ENCODE results near the gene SKI.
"Not testable (repeated sequence)": the region's sequence is repeated elsewhere in the genome, so short reads cannot be mapped to it uniquely, and the experiment has no call there.

Gene SKI

DNA sequence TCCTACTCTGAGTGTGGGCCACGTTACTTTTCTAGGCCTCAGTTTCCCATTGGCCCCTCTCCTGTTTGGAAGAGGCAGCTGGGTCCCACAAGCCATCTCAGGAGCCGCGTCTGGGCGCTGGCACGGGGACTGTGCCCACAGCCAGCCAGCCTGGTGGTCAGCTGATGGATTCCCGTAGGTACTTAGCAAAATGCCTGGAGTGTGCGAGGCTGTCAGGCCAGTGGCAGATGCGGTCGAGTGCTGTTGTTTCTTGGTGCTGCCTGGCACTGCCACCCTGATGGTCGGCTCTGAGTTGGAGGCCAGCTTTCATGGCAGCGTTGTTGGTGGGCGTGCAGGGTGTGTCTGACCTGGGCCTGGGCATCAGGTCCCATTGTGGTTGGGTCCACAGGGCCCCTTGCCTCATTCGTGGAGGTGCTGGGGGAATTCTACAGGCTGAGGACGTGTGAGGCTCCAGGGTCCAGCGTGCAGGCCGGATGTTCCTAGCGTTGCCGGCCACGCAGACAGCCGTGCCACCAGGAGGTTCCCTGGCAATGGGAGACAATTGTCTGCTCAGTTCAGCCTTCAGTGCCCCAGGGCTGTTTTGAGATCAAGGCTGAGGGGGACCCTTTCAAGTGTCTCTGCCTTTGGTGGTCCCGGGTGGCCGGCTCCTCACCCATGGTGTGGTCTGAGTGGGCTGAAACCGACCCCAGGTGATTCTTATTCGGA is 20.9 kb downstream of the SKI start:
- DNase-seq = no peak

DNA sequence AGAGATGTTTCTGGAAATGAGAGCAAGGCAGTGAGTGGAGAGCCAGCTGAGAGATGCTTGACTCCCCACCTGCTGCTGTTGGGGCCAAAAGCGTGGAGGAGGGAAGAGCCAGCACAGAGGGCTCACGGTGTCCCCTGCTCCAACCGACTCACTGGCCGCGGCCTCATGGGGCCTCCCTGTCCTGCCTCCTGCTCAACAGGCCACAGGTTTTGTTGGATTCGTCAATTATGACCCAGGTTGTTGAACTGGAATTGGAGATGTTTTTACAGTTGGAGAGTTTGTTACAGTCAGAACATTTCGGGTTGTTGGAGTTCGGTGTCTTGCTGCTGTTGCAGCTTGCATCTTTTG is 21.4 kb downstream of the SKI start:
- no peak for DNase-seq

DNA sequence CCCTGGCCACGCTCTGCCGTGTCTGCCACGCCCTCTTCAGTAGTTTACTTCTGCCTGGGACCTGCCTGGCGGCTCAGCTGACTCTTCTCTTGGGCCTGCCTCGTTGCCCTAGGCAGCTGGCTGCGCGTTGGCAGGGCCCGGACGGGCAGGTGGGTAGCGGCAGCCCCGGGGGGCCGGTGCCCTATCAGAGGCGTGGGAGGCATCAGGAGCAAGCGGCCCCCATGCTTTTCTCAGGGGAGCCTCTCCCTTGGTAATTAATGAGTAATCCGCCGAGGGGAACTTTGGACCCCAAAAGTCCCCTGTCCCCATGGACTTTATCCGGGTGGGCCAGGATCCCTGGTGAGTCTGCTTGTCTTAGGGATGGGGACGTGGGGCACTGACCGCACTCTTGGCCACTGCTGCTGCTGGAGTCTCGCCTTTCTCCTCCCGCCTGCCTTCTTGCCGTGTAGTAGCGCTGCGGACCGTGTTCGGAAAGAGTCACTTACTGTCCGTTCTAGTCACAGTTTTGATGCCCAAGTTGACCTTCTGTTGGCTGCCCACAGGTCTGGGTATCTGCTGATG is 22.7 kb downstream of the SKI start:
- DNase-seq = no peak

DNA sequence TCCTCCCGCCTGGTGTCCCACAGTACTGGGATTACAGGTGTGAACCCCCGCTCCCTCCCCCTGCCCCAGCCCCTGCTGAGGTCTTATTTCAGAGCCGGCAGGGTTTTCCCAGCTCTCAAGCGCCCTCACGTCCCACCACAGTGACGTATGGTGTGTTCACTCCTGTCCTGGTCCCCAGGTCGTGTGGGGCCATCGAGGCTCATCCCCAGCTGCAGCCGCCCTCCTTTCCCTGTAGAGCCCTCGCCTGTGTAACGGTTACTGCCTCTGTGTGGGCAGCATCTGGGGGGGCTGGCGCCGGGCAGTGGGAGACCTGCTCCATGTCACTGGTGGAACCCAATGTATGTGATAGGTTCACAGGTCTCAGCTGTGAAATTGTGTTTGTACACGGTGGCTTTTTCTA is 23.2 kb downstream of the SKI start:
- no peak for DNase-seq

DNA sequence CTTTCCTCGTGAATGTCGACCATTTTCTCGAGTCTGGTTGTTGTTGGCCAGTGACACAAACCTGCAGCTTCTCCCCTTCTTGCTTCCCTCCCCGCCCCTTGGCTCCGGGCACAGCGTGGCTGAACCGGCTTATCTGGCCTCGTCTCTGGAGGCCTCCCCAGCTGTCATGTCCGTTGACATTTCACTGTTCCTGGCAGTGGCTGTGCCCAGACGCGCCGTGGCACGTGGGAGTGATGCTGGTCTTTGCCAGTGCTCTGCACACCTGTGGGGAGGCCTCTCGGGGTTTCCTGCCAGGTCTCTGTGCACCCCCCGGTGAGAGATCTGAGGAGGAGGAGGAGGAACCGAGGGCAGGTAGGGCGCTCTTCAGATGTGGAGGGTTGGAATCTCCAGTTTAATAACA is 23.7 kb downstream of the SKI start:
- DNase-seq = no peak

DNA sequence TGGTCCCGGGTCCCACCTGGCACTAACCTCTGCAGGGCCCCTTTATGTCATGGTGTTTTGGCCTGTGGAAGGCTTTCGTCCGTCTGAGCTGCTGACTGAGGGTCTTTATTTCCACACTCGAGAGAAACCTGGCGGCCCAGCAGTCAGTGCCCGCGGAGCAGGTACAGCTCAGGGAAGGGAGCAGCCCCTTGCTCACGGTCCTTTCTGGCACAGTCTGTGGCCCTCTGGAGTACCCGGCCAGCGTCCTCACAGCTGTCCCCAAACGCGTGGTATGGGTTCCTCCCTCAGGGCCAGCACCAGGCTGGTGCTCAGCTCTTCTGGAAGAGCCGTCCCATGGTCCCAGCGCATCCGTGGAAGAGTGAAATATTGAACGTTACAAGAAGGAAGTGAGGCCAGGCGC is 24.3 kb downstream of the SKI start:
- no peak for DNase-seq

DNA sequence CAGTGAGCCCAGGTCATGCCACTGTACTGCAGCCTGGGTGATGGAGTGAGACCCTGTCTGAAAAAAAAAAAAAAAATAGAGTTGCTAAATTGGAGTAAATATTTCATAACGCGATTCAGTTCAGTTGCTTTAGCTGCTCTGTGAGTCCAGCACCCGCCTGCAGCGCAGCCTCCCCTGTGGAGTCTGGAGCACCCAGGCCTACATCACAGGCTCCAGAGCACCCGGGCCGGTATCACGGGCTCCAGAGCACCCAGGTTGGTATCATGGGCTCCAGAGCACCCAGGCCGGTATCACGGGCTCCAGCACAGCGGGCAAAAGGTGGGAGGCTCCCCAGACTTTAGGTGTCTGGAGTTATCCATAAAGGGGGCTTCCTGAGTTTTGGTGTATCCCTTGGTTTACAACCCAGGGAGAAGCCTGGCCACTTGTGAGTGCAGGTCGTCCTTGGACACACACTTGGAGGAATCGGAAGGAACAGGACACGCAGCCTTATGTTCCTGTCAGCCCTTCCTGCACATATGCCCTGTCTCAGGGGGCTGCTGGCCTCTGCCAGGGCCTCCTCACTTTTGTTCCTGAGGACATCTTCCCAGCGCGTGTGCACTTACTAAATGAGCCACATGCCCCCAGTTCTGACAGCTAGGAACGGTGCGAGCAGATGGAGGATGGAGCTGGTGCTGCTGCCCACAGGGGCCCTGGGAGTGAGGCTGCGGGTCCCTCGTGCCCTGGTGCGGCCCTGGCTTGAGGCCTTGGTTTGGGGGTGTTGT is 25.1 kb downstream of the SKI start:
- DNase-seq = no peak

DNA sequence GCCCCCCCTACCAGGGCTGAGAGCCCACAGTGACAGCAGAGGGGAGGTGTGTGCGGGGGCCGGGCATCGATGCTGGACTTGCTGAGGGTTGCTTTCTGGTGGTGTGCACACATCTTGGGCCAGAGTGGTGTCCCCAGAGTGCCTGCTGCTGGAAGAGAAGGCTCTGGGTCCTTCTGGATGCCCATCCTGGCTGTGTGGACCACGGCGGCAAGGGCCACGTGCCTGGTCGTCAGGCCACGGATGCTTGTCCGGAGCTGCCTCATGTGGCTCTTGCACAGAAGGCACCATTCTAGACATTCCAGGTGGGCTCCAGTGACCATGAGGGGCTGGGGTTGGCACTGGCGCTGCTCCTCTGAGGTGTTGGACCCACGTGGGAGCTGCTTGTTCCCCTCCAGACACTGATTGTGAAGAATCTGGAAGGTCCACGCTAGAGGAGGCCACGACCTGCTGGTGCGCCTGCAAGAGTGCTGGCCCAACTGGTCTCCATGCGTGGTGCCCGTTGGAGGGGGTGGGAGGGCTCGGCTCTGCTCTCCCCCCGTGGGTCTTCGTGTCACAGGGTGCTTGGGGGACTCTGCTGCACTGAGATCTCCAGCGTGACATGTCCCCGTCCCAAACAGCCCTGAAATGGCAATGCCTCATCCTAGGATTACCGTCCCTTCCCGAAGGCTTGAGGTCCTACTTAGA is 25.8 kb downstream of the SKI start:
- no peak for DNase-seq

DNA sequence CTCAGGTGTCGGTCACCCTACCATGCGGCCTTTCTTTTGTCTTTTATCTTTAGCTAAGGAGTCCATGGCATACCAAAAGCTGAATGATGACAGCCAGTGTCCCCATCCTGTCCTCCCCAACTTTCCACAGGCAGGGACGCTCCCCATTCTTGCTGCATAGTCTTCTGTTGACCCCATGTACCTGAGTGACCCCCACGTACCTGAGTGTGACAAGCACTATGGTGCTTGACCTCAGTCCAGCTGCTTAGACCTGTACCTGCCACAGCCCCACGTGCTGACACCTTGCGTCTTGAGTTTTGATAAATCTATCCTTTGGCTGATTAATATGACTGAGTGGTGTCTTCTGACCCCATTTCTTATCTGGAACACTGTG is 26.9 kb downstream of the SKI start:
- no peak for DNase-seq

DNA sequence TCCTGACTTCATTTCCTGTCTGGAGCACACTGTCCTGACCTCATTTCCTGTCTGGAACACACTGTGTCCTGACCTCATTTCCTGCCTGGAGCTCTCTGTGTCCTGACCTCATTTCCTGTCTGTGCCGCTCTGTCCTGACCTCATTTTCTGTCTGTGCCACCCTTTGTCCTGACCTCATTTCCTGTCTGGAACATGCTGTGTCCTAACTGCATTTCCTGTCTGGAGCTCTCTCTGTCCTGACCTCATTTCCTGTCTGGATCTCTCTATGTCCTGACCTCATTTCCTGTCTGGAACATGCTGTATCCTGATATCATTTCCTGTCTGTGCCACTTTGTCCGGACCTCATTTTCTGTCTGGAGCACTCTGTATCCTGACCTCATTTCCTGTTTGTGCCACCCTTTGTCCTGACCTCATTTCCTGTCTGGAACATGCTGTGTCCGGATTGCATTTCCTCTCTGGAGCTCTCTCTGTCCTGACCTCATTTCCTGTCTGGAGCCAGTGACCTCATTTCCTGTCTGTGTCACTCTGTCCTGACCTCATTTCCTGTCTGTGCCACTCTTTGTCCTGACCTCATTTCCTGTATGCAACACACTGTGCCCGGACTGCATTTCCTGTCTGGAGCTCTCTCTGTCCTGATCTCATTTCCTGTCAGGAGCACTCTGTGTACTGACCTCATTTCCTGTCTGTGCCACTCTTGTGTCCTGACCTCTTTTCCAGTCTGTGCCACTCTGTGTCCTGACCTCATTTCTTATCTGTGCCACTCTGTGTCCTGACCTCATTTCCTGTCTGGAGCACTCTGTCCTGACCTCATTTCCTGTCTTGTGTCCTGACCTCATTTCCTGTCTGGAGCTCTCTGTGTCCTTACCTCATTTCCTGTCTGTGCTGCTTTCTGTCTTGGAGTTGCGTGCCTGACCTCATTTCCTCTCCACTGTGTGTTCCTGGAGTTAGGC is 27.6 kb downstream of the SKI start:
- no peak for DNase-seq

DNA sequence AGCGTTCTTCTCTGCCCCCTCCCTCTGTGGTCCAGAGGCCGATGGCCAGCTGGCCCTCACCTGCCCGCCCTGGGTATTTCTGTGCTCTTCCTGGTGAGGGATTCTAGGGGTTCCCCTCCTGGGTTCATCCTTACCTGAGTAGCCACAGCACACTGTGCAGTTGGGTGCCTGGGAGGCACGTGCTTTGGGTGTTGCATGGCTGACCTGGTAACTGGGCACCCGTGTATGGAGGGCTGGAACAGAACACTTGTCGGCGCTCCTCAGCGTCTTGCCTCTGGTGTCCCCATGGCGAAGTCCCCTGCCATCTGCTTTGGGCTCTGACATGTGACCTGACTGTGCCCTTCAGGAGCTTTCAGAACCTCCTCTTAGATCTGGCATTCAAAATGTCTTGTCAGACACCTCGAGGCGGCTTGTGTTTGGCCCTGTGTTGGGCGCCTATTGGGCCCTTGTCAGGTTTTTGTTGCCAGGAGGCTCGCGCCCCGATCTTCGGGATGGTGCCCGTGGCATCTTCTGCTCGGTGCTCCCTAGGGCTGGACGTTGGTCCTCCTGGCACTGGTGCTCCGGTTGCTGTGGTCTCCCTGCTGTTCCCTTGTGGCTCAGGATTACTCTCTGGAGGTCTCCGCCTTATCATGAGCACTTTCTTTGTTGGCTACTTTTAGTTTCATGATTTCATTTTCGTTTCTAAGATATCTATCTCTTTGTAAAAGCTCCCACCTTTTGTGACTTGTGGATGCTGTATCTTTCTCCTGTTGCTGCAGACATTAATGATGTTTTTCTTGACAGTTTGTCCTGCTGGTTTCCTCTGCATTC is 28.5 kb downstream of the SKI start:
- no peak for DNase-seq

DNA sequence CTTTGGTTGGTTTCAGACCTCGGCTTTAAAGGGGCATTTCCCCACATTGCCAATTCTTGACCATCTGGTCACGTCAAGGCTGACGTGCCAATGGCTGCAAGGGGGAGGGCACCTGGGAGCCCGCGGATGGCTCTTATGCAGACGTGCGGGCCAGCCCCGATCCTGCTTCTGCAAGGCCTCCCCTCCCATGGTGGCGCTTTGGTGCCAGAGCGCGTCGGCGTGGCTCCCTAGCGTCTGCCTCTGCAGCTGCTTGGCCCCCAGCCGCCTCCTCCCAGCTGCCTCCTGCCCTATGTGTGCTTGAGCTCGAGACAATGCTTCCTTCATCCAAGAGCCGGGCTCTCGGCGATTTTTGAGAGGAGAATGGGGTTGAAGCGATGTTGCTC is 29.1 kb downstream of the SKI start:
- no peak for DNase-seq

DNA sequence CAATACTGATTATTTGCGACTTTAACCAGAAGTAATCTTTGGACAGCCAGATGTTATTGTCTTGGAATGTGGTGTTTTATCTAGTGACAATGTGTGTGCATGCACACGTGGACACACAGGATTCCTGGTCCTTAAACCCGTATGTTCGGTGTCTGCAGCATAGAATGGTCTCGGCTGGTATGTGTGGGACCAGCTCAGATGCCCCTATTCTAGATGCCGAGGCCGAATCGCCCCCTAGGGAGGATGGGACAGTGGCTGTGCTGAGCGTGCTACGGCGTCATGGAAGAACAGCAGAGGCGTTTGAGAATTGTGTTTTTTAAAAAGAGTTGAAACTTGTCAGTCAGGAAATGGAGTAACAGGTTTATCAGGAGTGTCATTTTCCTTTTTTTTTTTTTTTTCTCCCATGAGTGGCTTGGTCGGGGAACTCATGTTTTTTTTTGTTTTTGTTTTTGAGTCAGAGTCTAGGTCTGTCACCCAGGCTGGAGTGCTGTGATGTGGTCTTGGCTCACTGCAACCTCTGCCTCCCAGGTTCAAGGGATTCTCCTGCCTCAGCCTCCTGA is 30.1 kb downstream of the SKI start:
- DNase-seq = no peak

DNA sequence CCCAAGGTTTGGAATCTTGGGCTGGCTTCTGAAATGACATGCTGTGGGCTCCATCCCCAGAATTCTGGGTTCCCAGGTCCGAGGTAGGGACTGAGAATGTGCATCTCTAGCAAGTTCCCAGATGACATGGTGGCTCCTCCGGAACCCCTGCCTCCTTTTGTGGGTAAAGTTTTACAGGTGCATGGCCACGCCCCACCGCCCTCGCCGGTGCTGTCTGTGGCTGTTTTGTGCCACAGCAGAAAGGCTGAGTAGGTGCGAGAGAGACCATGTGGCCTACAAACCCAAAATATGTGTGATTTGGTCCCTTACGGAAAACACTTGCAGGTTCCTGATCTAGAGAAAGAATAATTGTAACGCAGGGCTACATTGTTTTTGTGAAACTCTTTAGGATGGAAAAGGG is 30.9 kb downstream of the SKI start:
- no peak for DNase-seq

DNA sequence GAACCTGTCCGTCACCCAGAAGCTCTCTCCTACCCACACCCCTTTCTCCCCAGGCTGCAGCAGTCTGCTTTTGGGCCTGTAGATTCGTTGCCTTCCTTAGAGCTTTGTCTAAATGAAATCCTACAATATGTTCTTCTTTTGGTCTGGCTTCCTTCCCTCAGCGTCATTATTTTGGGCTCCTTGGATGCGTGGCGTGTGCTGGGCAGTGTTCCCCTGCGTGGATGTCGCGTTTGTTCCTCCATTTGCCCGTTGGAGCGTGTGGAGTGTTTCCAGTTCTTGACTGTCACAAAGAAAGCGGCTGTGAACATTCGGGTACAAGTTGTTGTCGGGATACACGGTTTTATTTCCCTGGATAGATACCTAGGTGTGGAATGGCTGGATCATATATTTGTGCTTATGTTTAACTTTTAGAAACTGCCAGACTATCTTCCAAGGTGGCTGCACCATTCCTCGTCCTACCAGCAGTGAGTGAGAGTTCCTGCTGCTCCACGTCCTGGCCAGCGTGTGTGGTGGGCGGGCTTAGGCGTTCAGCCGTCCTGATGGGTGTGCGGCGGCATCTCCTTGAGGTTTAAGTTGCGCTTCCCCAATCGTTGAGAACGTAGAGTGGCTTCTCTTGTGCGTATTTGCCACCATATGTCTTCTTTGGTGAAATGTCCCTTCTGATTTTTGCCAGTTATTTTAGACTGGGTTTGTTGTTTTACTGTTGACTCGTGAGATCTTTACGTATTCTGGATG is 31.7 kb downstream of the SKI start:
- DNase-seq = no peak

DNA sequence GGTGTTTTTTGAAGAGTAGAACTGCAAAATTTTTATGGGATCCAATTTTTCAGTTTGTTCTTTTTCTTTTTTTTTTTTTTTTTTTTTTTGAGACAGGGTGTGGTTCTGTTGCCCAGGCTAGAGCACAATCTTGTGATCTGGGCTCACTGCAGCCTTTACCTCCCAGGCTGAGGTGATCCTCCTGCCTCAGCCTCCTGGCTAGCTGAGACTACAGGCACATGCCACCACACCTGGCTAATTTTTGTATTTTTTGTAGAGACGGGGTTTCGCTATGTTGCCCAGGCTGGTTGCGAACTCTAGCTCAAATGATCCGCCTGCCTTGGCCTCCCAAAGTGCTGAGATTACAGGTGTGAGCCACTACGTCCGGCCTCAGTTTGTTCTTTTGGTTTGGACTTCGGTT is 32.4 kb downstream of the SKI start:
- DNase-seq = not testable (repeated sequence)

DNA sequence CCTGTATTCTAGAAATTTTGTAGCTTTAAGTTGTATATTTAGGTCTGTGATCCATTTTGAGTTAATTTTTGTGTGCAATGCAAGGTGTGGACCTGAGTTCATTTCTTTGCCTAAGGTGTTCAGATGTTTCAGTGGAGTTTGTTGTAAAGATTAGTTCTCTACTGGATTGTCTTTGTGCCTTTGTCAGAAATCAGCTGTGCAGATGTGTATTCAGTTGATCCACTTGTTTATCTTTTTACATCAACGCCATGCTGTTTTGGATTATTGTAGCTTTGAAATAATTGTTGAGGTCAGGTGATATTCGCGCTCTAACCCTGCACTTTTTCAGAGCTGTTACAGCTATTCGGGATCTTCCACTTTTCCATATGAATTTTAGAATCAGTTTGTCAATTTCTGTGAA is 32.8 kb downstream of the SKI start:
- DNase-seq = no peak

DNA sequence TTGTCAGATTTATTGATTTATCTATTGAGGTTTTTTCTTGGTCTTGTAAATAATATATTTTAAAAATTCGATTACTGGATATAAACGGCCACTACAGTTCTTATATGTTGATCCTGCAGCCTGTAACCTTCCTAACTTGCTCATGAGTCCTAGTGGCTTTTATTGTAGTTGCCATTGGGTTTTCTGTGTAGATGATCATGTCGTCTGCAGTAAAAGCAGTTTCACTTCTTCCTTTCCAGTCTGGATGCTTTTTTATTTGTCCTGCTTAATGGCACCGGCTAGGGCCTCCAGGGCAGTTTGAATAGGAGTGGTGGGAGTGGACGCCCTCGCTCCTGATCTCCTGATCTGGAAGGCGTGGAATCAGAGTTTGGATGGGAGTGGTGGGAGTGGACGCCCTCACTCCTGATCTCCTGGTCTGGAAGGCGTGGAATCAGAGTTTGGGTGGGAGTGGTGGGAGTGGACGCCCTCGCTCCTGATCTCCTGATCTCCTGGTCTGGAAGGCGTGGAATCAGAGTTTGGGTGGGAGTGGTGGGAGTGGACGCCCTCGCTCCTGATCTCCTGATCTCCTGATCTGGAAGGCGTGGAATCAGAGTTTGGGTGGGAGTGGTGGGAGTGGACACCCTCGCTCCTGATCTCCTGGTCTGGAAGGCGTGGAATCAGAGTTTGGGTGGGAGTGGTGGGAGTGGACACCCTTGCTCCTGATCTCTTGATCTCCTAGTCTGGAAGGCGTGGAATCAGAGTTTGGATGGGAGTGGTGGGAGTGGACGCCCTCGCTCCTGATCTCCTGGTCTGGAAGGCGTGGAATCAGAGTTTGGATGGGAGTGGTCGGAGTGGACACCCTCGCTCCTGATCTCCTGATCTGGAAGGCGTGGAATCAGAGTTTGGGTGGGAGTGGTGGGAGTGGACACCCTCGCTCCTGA is 33.6 kb downstream of the SKI start:
- DNase-seq = not testable (repeated sequence)

DNA sequence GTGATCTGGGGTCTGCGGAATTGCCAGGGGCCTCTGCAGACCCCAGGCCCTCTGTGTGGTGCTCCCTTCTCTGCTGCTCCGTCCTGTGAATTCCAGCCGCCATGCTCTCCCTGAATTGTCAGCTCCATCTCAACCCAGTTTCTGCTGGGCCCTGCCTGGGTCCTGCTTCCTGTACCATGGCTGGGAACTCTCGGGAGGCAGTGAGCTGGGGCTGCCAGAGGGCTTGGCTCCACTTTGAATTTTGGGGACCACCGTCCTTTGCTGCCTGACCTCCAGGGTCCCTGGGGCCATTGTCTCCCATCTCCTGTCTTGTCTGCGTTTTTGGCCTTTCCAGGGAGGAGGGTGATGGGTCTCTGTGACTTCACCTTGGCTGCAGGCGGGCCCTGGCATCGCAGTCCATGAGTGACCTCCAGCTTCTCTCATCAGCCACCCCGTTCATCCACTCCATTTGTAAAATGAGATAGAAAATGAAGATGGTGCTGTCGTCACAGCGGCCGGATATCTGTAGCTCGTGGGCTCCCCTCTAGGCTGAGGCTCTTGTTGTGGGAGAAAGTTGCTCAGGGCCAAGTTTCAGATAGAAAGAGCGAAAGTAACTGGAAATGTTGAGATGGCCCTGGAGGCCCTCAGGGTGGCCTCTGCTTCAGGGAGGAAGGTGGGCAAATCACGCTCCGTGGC is 38.3 kb downstream of the SKI start:
- no peak for DNase-seq

Data from NCI-H748 treated with DMSO at 0.1 percent for 48 hours (cell line).